IMR-90 (cell line): ENCODE results near the gene HOXA5. TPM values are rescaled to one million over a fixed set of nuclear protein-coding genes. Genes with fewer than 3 reads are reported as not detected.

Source experiments
- ATAC-seq: fragments of 200-7000 bp; cut with Tn5 transposase; 2 replicates; pipeline ENCODE4 v1.9.1; 2020; ENCODE audit warnings: low read depth, mild to moderate bottlenecking, moderate library complexity
- BruUV-seq: library from RNA; stranded (reverse); fragments of 400-500 nt; replicated peaks from 2 replicates; lab custom pipeline; 2021; lab: Mats Ljungman, UMichigan
- CTCF ChIA-PET: fragments of 300-600 bp; formaldehyde crosslinking; extraction: SDS; loops from one replicate; lab custom pipeline; 2021; ENCODE audit warnings: antibody characterized with exemption; lab: Yijun Ruan, JAX
- POLR2A ChIA-PET: fragments of 300-600 bp; sonication (Branson Sonifier 250); formaldehyde crosslinking; loops from one replicate; lab custom pipeline; 2022; ENCODE audit warnings: antibody characterized with exemption; ENCODE audit not compliant: unreplicated experiment; lab: Charles Lee
- DNase-seq: peaks from one replicate; pipeline ENCODE4 v3.0.0; 2013
- H2AFZ ChIP-seq: replicated peaks from 2 replicates; pipeline ENCODE3; 2013; ENCODE audit warnings: low read length, mild to moderate bottlenecking; ENCODE audit not compliant: poor library complexity
- H2AK5ac ChIP-seq: 2 replicates; pipeline ENCODE4 v1.6.1; 2013; ENCODE audit warnings: low read depth, low read length, inconsistent platforms
- H2AK9ac ChIP-seq: replicated peaks from 2 replicates; pipeline ENCODE3; 2013; ENCODE audit warnings: mild to moderate bottlenecking, low read depth, low read length, moderate library complexity; ENCODE audit not compliant: poor library complexity
- H2BK120ac ChIP-seq: 2 replicates; pipeline ENCODE4 v1.6.1; 2013; ENCODE audit warnings: low read depth, low read length, inconsistent platforms
- H2BK15ac ChIP-seq: 3 replicates; pipeline ENCODE4 v1.6.1; 2013; ENCODE audit warnings: low read depth, low read length, inconsistent platforms
- H2BK20ac ChIP-seq: 2 replicates; pipeline ENCODE4 v1.6.1; 2013; ENCODE audit warnings: low read depth, mild to moderate bottlenecking, inconsistent platforms, low read length, moderate library complexity
- H2BK5ac ChIP-seq: 2 replicates; pipeline ENCODE4 v1.6.1; 2013; ENCODE audit warnings: mild to moderate bottlenecking, low read depth, low read length, inconsistent platforms; ENCODE audit not compliant: poor library complexity, severe bottlenecking
- H3K14ac ChIP-seq: replicated peaks from 2 replicates; pipeline ENCODE4 v1.6.1; 2013; ENCODE audit warnings: low read depth, low read length, inconsistent platforms
- H3K18ac ChIP-seq: 2 replicates; pipeline ENCODE4 v1.6.1; 2013; ENCODE audit warnings: low read depth, low read length, control low read depth
- H3K23ac ChIP-seq: 2 replicates; pipeline ENCODE4 v1.6.1; 2013; ENCODE audit warnings: low read depth, low read length, inconsistent platforms
- H3K27ac ChIP-seq: 2 replicates; pipeline ENCODE4 v1.5.1; 2013; ENCODE audit warnings: mild to moderate bottlenecking, control low read depth, low read length; ENCODE audit not compliant: insufficient read depth
- H3K27me3 ChIP-seq: 2 replicates; pipeline ENCODE4 v1.6.1; 2013; ENCODE audit warnings: low read length; ENCODE audit not compliant: control insufficient read depth, insufficient read depth
- H3K36me3 ChIP-seq: 2 replicates; pipeline ENCODE4 v1.6.1; 2013; ENCODE audit warnings: low read length, mixed read lengths; ENCODE audit not compliant: control insufficient read depth, insufficient read depth
- H3K4ac ChIP-seq: 2 replicates; pipeline ENCODE4 v1.6.1; 2013; ENCODE audit warnings: low read depth, low read length, inconsistent platforms
- H3K4me1 ChIP-seq: 2 replicates; pipeline ENCODE4 v1.6.1; 2013; ENCODE audit warnings: low read length, mixed read lengths; ENCODE audit not compliant: control insufficient read depth, insufficient read depth
- H3K4me2 ChIP-seq: 2 replicates; pipeline ENCODE4 v1.6.1; 2013; ENCODE audit warnings: low read depth, mild to moderate bottlenecking, control low read depth, low read length, moderate library complexity
- H3K4me3 ChIP-seq: 2 replicates; pipeline ENCODE4 v1.5.1; 2013; ENCODE audit warnings: low read depth, mild to moderate bottlenecking, control low read depth, low read length, moderate library complexity; ENCODE audit not compliant: insufficient read depth
- H3K56ac ChIP-seq: 2 replicates; pipeline ENCODE4 v1.6.1; 2013; ENCODE audit warnings: low read length, inconsistent platforms; ENCODE audit not compliant: insufficient read depth; ENCODE audit errors: extremely low read depth
- H3K79me1 ChIP-seq, 2 experiments: 2 replicates each; pipeline ENCODE4 v1.6.1; 2013; ENCODE audit warnings: low read length in 2 of 2, inconsistent platforms in 1 of 2, low read depth in 1 of 2
- H3K9ac ChIP-seq: 2 replicates; pipeline ENCODE4 v1.6.1; 2013; ENCODE audit warnings: low read depth, low read length, control low read depth
- H3K9me1 ChIP-seq: 2 replicates; pipeline ENCODE4 v1.6.1; 2013; ENCODE audit warnings: low read length, inconsistent platforms; ENCODE audit not compliant: insufficient read depth
- H3K9me3 ChIP-seq: 2 replicates; pipeline ENCODE4 v1.6.1; 2013; ENCODE audit warnings: low read length; ENCODE audit not compliant: control insufficient read depth, insufficient read depth
- H4K20me1 ChIP-seq: 2 replicates; pipeline ENCODE4 v1.6.1; 2013; ENCODE audit warnings: low read length, inconsistent platforms; ENCODE audit not compliant: insufficient read depth
- H4K5ac ChIP-seq: 2 replicates; pipeline ENCODE4 v1.6.1; 2013; ENCODE audit warnings: mild to moderate bottlenecking, low read depth, low read length, control low read depth
- H4K8ac ChIP-seq, 2 experiments: 2 replicates each; pipeline ENCODE4 v1.6.1; 2013; ENCODE audit warnings: low read depth in 2 of 2, low read length in 2 of 2, control low read depth in 1 of 2, inconsistent platforms in 1 of 2
- H4K91ac ChIP-seq: 2 replicates; pipeline ENCODE4 v1.6.1; 2013; ENCODE audit warnings: low read depth, low read length, inconsistent platforms; ENCODE audit not compliant: insufficient read depth
- BHLHE40 ChIP-seq: fragments of 150-350 bp; IDR thresholded peaks from 2 replicates; pipeline ENCODE4 v1.6.1; 2016; ENCODE audit warnings: mild to moderate bottlenecking, low read depth, low read length
- CEBPB ChIP-seq: IDR thresholded peaks from 2 replicates; pipeline ENCODE4 v1.6.1; 2012; ENCODE audit warnings: low read depth, low read length, improper control_type of control experiment
- CHD1 ChIP-seq: IDR thresholded peaks from 2 replicates; pipeline ENCODE4 v1.6.1; 2012; ENCODE audit warnings: low read depth, low read length, improper control_type of control experiment
- CTCF ChIP-seq: conservative IDR thresholded peaks from 2 replicates; pipeline ENCODE4 v1.5.1; 2012; ENCODE audit warnings: mild to moderate bottlenecking, low read depth, low read length, improper control_type of control experiment
- ELK1 ChIP-seq: fragments of 150-350 bp; IDR thresholded peaks from 2 replicates; pipeline ENCODE4 v1.6.1; 2016; ENCODE audit warnings: low read depth, mild to moderate bottlenecking, low read length, moderate library complexity, borderline replicate concordance
- FOS ChIP-seq: fragments of 150-350 bp; IDR thresholded peaks from 2 replicates; pipeline ENCODE4 v1.6.1; 2016; ENCODE audit warnings: low read depth, low read length
- MAFK ChIP-seq: IDR thresholded peaks from 2 replicates; pipeline ENCODE4 v1.6.1; 2012; ENCODE audit warnings: low read depth, low read length, improper control_type of control experiment
- MAZ ChIP-seq: IDR thresholded peaks from 2 replicates; pipeline ENCODE4 v1.6.1; 2012; ENCODE audit warnings: low read depth, mild to moderate bottlenecking, low read length, improper control_type of control experiment, moderate library complexity, borderline replicate concordance
- MXI1 ChIP-seq: IDR thresholded peaks from 2 replicates; pipeline ENCODE4 v1.6.1; 2012; ENCODE audit warnings: low read depth, mild to moderate bottlenecking, low read length, moderate library complexity, borderline replicate concordance
- NFE2L2 ChIP-seq: fragments of 150-350 bp; IDR thresholded peaks from 2 replicates; pipeline ENCODE4 v1.6.1; 2016; ENCODE audit warnings: low read depth, mild to moderate bottlenecking, low read length
- POLR2A ChIP-seq: IDR thresholded peaks from 2 replicates; pipeline ENCODE4 v1.6.1; 2012; ENCODE audit warnings: mild to moderate bottlenecking, low read depth, low read length
- RAD21 ChIP-seq: IDR thresholded peaks from 2 replicates; pipeline ENCODE4 v1.6.1; 2012; ENCODE audit warnings: low read length, improper control_type of control experiment
- RCOR1 ChIP-seq: IDR thresholded peaks from 2 replicates; pipeline ENCODE4 v1.6.1; 2012; ENCODE audit warnings: mild to moderate bottlenecking, low read length, improper control_type of control experiment; ENCODE audit not compliant: insufficient replicate concordance
- RFX5 ChIP-seq: IDR thresholded peaks from 2 replicates; pipeline ENCODE4 v1.8.0; 2012; ENCODE audit warnings: low read depth, mild to moderate bottlenecking, low read length, moderate library complexity
- SMC3 ChIP-seq: fragments of 150-350 bp; IDR thresholded peaks from 2 replicates; pipeline ENCODE4 v1.6.1; 2016; ENCODE audit warnings: low read depth, mild to moderate bottlenecking, antibody characterized with exemption, low read length, moderate library complexity
- USF2 ChIP-seq: fragments of 150-350 bp; IDR thresholded peaks from 2 replicates; pipeline ENCODE4 v1.6.1; 2017; ENCODE audit warnings: mild to moderate bottlenecking, antibody characterized with exemption, low read length, low read depth
- WGBS, 2 experiments: methylation state at CpG; one replicate each; pipeline versions ENCODE4 v1.1.5 to v1.1.7; 2013; ENCODE audit warnings: missing lambda C conversion rate in 2 of 2; ENCODE audit not compliant: insufficient read length in 1 of 2; ENCODE audit errors: extremely low coverage in 2 of 2; 5-methylcytosine and 5-hydroxymethylcytosine counted together
- dilution Hi-C: fragments of 300-500 bp; cut with HindIII; formaldehyde crosslinking; loops from one replicate; pipeline ENCODE4 v1.14.3; 2018; ENCODE audit warnings: low sequenced_read_pairs; ENCODE audit not compliant: unreplicated experiment
- in situ Hi-C: fragments of 300-500 bp; cut with MboI; formaldehyde crosslinking; loops from 3 replicates; pipeline ENCODE4 v1.14.3; 2019; ENCODE audit warnings: low sequenced_read_pairs, inconsistent platforms, mixed read lengths
- intact Hi-C: fragments of 100-400 bp; cut with micrococcal nuclease; formaldehyde crosslinking; loops from 2 replicates; pipeline ENCODE4 v1.10.0; 2022
- polyA plus RNA-seq, 3 experiments: library from polyadenylated mRNA; depleted of rRNA; stranded (reverse); fragments of >200 nt; gene quantifications; 2 replicates each; pipeline ENCODE4 v1.2.3, GENCODE V29; 2012; ENCODE audit warnings: low replicate concordance in 1 of 3
- total RNA-seq: library from RNA; depleted of rRNA; stranded (reverse); fragments of >200 nt; gene quantifications from 2 replicates; pipeline ENCODE4 v1.2.3, GENCODE V29; 2012

The HOXA5 gene
- total and polyA plus RNA-seq, 2 of the 4 experiments (the other 2 are of a cell fraction) = 19.9 to 29.4 TPM

- no peak overlapping the region for H3K4me3 ChIP-seq
- peaks cover 88% of the 10 kb centered on the region for H3K27me3 ChIP-seq
- ATAC-seq = no peak
Measured at GRCh38 chr7:27177795-27178320, 34.4 kb upstream of the HOXA5 start.

More at GRCh38 chr7:27177795-27178320, 34.4 kb upstream of the HOXA5 start:
- ChIA-PET POLR2A (no interaction called here), CTCF (interaction anchor here (0.5 to 1.3 kb wide), 2 partner anchors 17 to 323 kb away, joined by 3 to 4 read pairs; no protein-coding TSS in a partner anchor)
- Histone ChIP-seq H4K91ac (no peak overlapping the region), H3K56ac (no peak overlapping the region), H3K23ac (no peak overlapping the region), H2AK9ac (no peak overlapping the region), H2AFZ (no peak overlapping the region), H2BK5ac (no peak overlapping the region), H3K9me3 (peaks cover 3% of the 10 kb centered on the region; the same call in 1 of the 2 replicates), H3K36me3 (no peaks in the 10 kb centered on the region), H4K20me1 (0 out of 2 replicates have a peak, but pooled peaks cover 7% of the 10 kb centered on the region), H4K8ac (no peak overlapping the region), H3K4ac (no peak overlapping the region), H2AK5ac (no peak overlapping the region), H3K14ac (no peak overlapping the region), H3K4me1 (no peaks in the 10 kb centered on the region; the same call in 1 of the 2 replicates), H2BK20ac (no peak overlapping the region), H3K18ac (no peak overlapping the region), H3K9ac (no peak overlapping the region), H3K4me2 (no peak overlapping the region), H3K9me1 (no peaks in the 10 kb centered on the region), H2BK15ac (no peak overlapping the region), H3K79me1 (no peaks in the 10 kb centered on the region), H2BK120ac (no peak overlapping the region), H3K27ac (no peak overlapping the region), H4K5ac (no peak overlapping the region)
- no TSS peak for BruUV-seq
- no CpG with 5 or more reads among the region's 5 CpGs for WGBS, 2 experiments
- in situ Hi-C loops (no loop called here), dilution Hi-C loops (no loop called here), intact Hi-C loops (no loop called here)
- DNase-seq = no peak
- TF ChIP-seq BHLHE40 (no peak), NFE2L2 (no peak), RCOR1 (no peak), CTCF (no peak), SMC3 (no peak), ELK1 (no peak), FOS (no peak), CEBPB (no peak), CHD1 (no peak), MXI1 (no peak), MAFK (no peak), USF2 (no peak), RAD21 (no peak), MAZ (no peak), POLR2A (no peak), RFX5 (no peak)
